ENCODE data around the gene B4GALT2. TPM values are rescaled to one million over a fixed set of nuclear protein-coding genes. Genes with fewer than 3 reads are reported as not detected.
A peak's percentile ranks its signal among the peaks of the same experiment; 100 is the strongest.

B4GALT2 gene
- total RNA-seq, 1 experiment from 2014 or later = 70.9 TPM

- Mint-ChIP-seq H3K9me3 (no peaks in the 10 kb centered on the region), H3K27ac (peak overlapping the region in 2 of 3 experiments; percentile 21 to 60; a peak in 2 of 7 replicates), H3K4me3 (no peak overlapping the region), H3K27me3 (ENCODE audit: low read depth) (no peaks in the 10 kb centered on the region), H3K36me3 (ENCODE audit: insufficient read depth in 1 of 3, low read depth in 3 of 3) (peaks cover 0 to 23% (median 18%) of the 10 kb centered on the region in 3 experiments; a peak in 5 of 7 replicates), H3K4me1 (peaks cover 6 to 10% of the 10 kb centered on the region in 2 experiments)
- Histone ChIP-seq H3K79me2 (ENCODE audit: insufficient read depth, low read length) (no peaks in the 10 kb centered on the region), H4K91ac (ENCODE audit: insufficient read length, low read depth, low read length) (no peak overlapping the region), H3K4me2 (ENCODE audit: insufficient read depth, insufficient read length, low read length) (no peak overlapping the region), H3K9ac (ENCODE audit: extremely low read depth, insufficient read length, low read length) (no peak overlapping the region), H2BK12ac (ENCODE audit: insufficient read length, low read depth, low read length) (no peak overlapping the region), H3K56ac (ENCODE audit: insufficient read length, low read depth, low read length) (no peak overlapping the region), H2BK5ac (ENCODE audit: insufficient read length, low read length) (no peak overlapping the region), H2BK20ac (ENCODE audit: low read depth, low read length, poor library complexity, severe bottlenecking) (no peak overlapping the region), H2BK120ac (ENCODE audit: low read depth, low read length, poor library complexity, severe bottlenecking) (no peak overlapping the region), H3K79me1 (ENCODE audit: insufficient read depth, low read depth, low read length, poor library complexity, severe bottlenecking) (no peaks in the 10 kb centered on the region), H3K27ac (ENCODE audit: insufficient read length, low read depth, low read length) (no peak overlapping the region), H2BK15ac (ENCODE audit: low read depth, low read length) (no peak overlapping the region), H3K4ac (ENCODE audit: low read depth, low read length) (no peak overlapping the region), H3K18ac (ENCODE audit: insufficient read length, low read depth, low read length) (no peak overlapping the region), H3K14ac (ENCODE audit: insufficient read depth, low read length) (no peak overlapping the region), H3K4me1 (ENCODE audit: insufficient read depth, low read length) (no peaks in the 10 kb centered on the region), H2AFZ (ENCODE audit: low read length) (no peak overlapping the region), H3K23ac (ENCODE audit: insufficient read length, low read depth, low read length) (no peak overlapping the region), H3T11ph (ENCODE audit: low read length) (no peak overlapping the region), H3K9me3 (ENCODE audit: control insufficient read depth, low read depth, low read length) (no peaks in the 10 kb centered on the region), H4K5ac (ENCODE audit: insufficient read length, low read depth, low read length) (no peak overlapping the region), H2AK5ac (ENCODE audit: insufficient read length, low read length) (no peak overlapping the region), H3K27me3 (ENCODE audit: insufficient read depth, low read length) (no peaks in the 10 kb centered on the region), H4K8ac (replicated peaks; ENCODE audit: insufficient read length, low read depth, low read length) (no peak overlapping the region), H3K23me2 (ENCODE audit: insufficient read length, low read depth, low read length, poor library complexity, severe bottlenecking) (no peaks in the 10 kb centered on the region), H4K20me1 (ENCODE audit: control insufficient read depth, insufficient read depth, insufficient read length) (no peaks in the 10 kb centered on the region)
- WGBS (ENCODE audit: extremely low coverage, insufficient read length, low lambda C conversion rate) = no CpG with 5 or more reads among the region's 3 CpGs
- no peak for DNase-seq
- no peak for TF ChIP-seq CTCF (conservative IDR thresholded peaks at IDR 0.05)
These were observed 25.6 kb upstream of the B4GALT2 start for GRCh38 chr1:43953361-43953760.
